Liver (tissue), 3 donors: Measurements from ENCODE around the gene RPTOR.

Experiments
- EGR1 ChIP-seq, 2 donors: IDR thresholded peaks; 2 replicates each; pipeline ENCODE4 v1.6.1; 2016 to 2018; ENCODE audit warnings: antibody characterized with exemption in 2 of 2, low read depth in 2 of 2
- FOXA1 ChIP-seq: IDR thresholded peaks from 2 replicates; pipeline ENCODE4 v1.6.1; 2016; ENCODE audit warnings: antibody characterized with exemption
- GABPA ChIP-seq, 2 donors: IDR thresholded peaks in 1 of 2; conservative IDR thresholded peaks in 1 of 2; 2 replicates each; pipeline ENCODE4 v1.6.1; 2016; ENCODE audit warnings: antibody characterized with exemption in 2 of 2, mild to moderate bottlenecking in 1 of 2, moderate library complexity in 1 of 2
- HNF4A ChIP-seq, 2 donors: conservative IDR thresholded peaks; 2 replicates each; pipeline ENCODE4 v1.6.1; 2016; ENCODE audit warnings: antibody characterized with exemption in 2 of 2, mild to moderate bottlenecking in 2 of 2
- JUND ChIP-seq, 2 donors: IDR thresholded peaks; 2 replicates each; pipeline ENCODE4 v1.6.1; 2016; ENCODE audit warnings: antibody characterized with exemption in 2 of 2
- RAD21 ChIP-seq, 2 donors: IDR thresholded peaks; 2 replicates each; pipeline ENCODE4 v1.6.1; 2016; ENCODE audit warnings: antibody characterized with exemption in 2 of 2, mild to moderate bottlenecking in 2 of 2
- SP1 ChIP-seq: IDR thresholded peaks from 2 replicates; pipeline ENCODE4 v1.6.1; 2018; ENCODE audit warnings: antibody characterized with exemption, mild to moderate bottlenecking
- TAF1 ChIP-seq: conservative IDR thresholded peaks from 2 replicates; pipeline ENCODE4 v1.6.1; 2016; ENCODE audit warnings: antibody characterized with exemption, mild to moderate bottlenecking
- TF ChIP-seq, protein P1 (sequence below): fragments of 150-350 bp; IDR thresholded peaks from 2 replicates; pipeline ENCODE4 v1.5.1; 2017; ENCODE audit warnings: improper control_type of control experiment, low read depth, low read length; ENCODE audit not compliant: missing input control
- TF ChIP-seq, protein P2 (sequence below): IDR thresholded peaks from 2 replicates; pipeline ENCODE4 v1.6.1; 2016; ENCODE audit warnings: antibody characterized with exemption
- TF ChIP-seq, protein P3 (sequence below): IDR thresholded peaks from 2 replicates; pipeline ENCODE4 v1.6.1; 2016; ENCODE audit warnings: antibody characterized with exemption, mild to moderate bottlenecking
- donor health status: healthy.
- donor health status: healthy.

DNA sequence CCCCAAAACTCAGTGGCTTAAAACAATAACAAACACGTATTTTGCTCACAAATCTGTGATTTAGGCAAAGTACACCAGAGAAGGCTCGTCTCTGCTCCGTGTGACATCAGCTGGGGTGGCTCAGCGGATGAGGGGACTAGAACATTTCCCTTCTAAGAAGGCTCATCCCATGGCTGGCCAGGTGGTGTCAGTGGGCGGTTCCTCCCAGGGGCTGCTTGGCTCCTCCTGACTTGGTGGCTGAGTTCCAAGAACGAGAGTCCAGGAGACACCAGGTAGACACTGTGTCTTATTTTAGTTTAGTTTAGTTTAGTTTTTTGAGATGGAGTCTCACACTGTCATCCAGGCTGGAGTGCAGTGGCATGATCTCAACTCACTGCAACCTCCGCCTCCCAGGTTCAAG is 441.4 kb downstream of the RPTOR start:
- TF ChIP-seq, protein P1, sequence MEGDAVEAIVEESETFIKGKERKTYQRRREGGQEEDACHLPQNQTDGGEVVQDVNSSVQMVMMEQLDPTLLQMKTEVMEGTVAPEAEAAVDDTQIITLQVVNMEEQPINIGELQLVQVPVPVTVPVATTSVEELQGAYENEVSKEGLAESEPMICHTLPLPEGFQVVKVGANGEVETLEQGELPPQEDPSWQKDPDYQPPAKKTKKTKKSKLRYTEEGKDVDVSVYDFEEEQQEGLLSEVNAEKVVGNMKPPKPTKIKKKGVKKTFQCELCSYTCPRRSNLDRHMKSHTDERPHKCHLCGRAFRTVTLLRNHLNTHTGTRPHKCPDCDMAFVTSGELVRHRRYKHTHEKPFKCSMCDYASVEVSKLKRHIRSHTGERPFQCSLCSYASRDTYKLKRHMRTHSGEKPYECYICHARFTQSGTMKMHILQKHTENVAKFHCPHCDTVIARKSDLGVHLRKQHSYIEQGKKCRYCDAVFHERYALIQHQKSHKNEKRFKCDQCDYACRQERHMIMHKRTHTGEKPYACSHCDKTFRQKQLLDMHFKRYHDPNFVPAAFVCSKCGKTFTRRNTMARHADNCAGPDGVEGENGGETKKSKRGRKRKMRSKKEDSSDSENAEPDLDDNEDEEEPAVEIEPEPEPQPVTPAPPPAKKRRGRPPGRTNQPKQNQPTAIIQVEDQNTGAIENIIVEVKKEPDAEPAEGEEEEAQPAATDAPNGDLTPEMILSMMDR = no peak
- TF ChIP-seq, protein P2, sequence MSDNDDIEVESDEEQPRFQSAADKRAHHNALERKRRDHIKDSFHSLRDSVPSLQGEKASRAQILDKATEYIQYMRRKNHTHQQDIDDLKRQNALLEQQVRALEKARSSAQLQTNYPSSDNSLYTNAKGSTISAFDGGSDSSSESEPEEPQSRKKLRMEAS = no peak
- TF ChIP-seq SP1 (no peak), RAD21 (IDR thresholded peaks at IDR 0.05) (no peak), TAF1 (no peak), FOXA1 (no peak), EGR1 (IDR thresholded peaks at IDR 0.05; ENCODE audit: low read depth in 2 of 2) (no peak), JUND (IDR thresholded peaks at IDR 0.05) (no peak), GABPA (IDR thresholded peaks at IDR 0.05 in 1 of 2, conservative IDR thresholded peaks at IDR 0.05 in 1 of 2) (no peak), HNF4A (conservative IDR thresholded peaks at IDR 0.05) (no peak)
- TF ChIP-seq, protein P3, sequence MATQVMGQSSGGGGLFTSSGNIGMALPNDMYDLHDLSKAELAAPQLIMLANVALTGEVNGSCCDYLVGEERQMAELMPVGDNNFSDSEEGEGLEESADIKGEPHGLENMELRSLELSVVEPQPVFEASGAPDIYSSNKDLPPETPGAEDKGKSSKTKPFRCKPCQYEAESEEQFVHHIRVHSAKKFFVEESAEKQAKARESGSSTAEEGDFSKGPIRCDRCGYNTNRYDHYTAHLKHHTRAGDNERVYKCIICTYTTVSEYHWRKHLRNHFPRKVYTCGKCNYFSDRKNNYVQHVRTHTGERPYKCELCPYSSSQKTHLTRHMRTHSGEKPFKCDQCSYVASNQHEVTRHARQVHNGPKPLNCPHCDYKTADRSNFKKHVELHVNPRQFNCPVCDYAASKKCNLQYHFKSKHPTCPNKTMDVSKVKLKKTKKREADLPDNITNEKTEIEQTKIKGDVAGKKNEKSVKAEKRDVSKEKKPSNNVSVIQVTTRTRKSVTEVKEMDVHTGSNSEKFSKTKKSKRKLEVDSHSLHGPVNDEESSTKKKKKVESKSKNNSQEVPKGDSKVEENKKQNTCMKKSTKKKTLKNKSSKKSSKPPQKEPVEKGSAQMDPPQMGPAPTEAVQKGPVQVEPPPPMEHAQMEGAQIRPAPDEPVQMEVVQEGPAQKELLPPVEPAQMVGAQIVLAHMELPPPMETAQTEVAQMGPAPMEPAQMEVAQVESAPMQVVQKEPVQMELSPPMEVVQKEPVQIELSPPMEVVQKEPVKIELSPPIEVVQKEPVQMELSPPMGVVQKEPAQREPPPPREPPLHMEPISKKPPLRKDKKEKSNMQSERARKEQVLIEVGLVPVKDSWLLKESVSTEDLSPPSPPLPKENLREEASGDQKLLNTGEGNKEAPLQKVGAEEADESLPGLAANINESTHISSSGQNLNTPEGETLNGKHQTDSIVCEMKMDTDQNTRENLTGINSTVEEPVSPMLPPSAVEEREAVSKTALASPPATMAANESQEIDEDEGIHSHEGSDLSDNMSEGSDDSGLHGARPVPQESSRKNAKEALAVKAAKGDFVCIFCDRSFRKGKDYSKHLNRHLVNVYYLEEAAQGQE = no peak
